Neural crest cell (in vitro differentiated cells): Measurements from ENCODE around the gene ANKRD31. TPM values are rescaled to one million over a fixed set of nuclear protein-coding genes. Genes with fewer than 3 reads are reported as not detected.
"Not testable (repeated sequence)": the region's sequence is repeated elsewhere in the genome, so short reads cannot be mapped to it uniquely, and the experiment has no call there.

Experiments
- DNase-seq: peaks from one replicate; pipeline ENCODE4 v3.0.0; 2021; ENCODE audit warnings: low read depth, mixed read lengths, low spot score
- H3K27ac Mint-ChIP-seq: one replicate; pipeline ENCODE4 v1.8.0; 2021; ENCODE audit warnings: mild to moderate bottlenecking, mixed read lengths; ENCODE audit not compliant: unreplicated experiment
- H3K27me3 Mint-ChIP-seq: 2 replicates; pipeline ENCODE4 v1.8.0; 2021; ENCODE audit warnings: low read depth, mild to moderate bottlenecking, mixed read lengths
- H3K36me3 Mint-ChIP-seq: 2 replicates; pipeline ENCODE4 v1.8.0; 2021; ENCODE audit warnings: low read depth, mild to moderate bottlenecking, mixed read lengths
- H3K4me1 Mint-ChIP-seq: 2 replicates; pipeline ENCODE4 v1.8.0; 2021; ENCODE audit warnings: mixed read lengths
- H3K4me3 Mint-ChIP-seq: one replicate; pipeline ENCODE4 v1.8.0; 2021; ENCODE audit warnings: mild to moderate bottlenecking, mixed read lengths
- H3K9me3 Mint-ChIP-seq: 2 replicates; pipeline ENCODE4 v1.8.0; 2021; ENCODE audit warnings: mixed read lengths
- total RNA-seq: library from RNA; stranded (reverse); gene quantifications from 2 replicates; pipeline ENCODE4 v1.2.1, GENCODE V29; 2021
- TF ChIP-seq, protein P1 (sequence below): fragments of 200-600 bp; sonication (generic); conservative IDR thresholded peaks from 2 replicates; pipeline ENCODE4 v1.5.0; 2021; ENCODE audit warnings: antibody characterized with exemption, mild to moderate bottlenecking

Gene ANKRD31
- total RNA-seq, 1 donor from 2014 or later, result 0.51 TPM

- DNase-seq, result no peak
- Mint-ChIP-seq H3K27ac (no peak overlapping the region), H3K9me3 (no peaks in the 10 kb centered on the region), H3K27me3 (no peaks in the 10 kb centered on the region), H3K4me1 (peaks cover 3% of the 10 kb centered on the region), H3K4me3 (no peak overlapping the region), H3K36me3 (no peaks in the 10 kb centered on the region)
- TF ChIP-seq, protein P1, sequence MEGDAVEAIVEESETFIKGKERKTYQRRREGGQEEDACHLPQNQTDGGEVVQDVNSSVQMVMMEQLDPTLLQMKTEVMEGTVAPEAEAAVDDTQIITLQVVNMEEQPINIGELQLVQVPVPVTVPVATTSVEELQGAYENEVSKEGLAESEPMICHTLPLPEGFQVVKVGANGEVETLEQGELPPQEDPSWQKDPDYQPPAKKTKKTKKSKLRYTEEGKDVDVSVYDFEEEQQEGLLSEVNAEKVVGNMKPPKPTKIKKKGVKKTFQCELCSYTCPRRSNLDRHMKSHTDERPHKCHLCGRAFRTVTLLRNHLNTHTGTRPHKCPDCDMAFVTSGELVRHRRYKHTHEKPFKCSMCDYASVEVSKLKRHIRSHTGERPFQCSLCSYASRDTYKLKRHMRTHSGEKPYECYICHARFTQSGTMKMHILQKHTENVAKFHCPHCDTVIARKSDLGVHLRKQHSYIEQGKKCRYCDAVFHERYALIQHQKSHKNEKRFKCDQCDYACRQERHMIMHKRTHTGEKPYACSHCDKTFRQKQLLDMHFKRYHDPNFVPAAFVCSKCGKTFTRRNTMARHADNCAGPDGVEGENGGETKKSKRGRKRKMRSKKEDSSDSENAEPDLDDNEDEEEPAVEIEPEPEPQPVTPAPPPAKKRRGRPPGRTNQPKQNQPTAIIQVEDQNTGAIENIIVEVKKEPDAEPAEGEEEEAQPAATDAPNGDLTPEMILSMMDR, result no peak
These were observed 5.4 kb upstream of the ANKRD31 start for GRCh38 chr5:75242067-75242466.

GRCh38 chr5:75239681-75240080 lies 3.0 kb upstream of the ANKRD31 start:
- H3K27me3 Mint-ChIP-seq, result no peaks in the 10 kb centered on the region
- peaks cover 20% of the 10 kb centered on the region for H3K4me1 Mint-ChIP-seq
- DNase-seq, result no peak
- TF ChIP-seq, protein P1, result peak; percentile 25
- no peak overlapping the region for H3K27ac Mint-ChIP-seq
- H3K36me3 Mint-ChIP-seq, result no peaks in the 10 kb centered on the region
- H3K9me3 Mint-ChIP-seq, result no peaks in the 10 kb centered on the region
- peak overlapping the region; percentile 43 for H3K4me3 Mint-ChIP-seq

DNA sequence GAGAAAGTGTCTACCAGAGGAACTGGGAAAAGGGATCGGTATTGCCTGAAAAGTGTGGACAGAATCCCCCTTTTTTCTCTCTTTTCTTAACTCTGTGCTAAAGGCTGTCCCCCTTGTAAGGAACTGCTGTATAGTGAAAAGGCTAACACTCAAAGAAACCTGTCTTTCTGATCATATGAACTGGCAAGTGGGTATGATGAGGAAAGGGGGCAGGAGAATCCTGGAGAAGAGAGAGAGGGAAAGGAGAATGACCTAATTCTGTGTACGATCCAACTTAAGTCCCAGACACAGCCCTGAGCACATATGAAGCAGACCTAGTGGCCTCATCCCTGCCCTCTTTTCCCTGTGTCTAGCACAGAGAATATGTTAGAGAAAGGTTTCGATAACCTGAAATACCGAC lies 967 bp downstream of the ANKRD31 start:
- H3K27me3 Mint-ChIP-seq, result no peaks in the 10 kb centered on the region
- H3K27ac Mint-ChIP-seq, result no peak overlapping the region
- DNase-seq, result no peak
- H3K36me3 Mint-ChIP-seq, result no peaks in the 10 kb centered on the region
- H3K9me3 Mint-ChIP-seq, result no peaks in the 10 kb centered on the region
- H3K4me1 Mint-ChIP-seq, result peaks cover 20% of the 10 kb centered on the region
- TF ChIP-seq, protein P1, result no peak
- peak overlapping the region; percentile 84 for H3K4me3 Mint-ChIP-seq

DNA sequence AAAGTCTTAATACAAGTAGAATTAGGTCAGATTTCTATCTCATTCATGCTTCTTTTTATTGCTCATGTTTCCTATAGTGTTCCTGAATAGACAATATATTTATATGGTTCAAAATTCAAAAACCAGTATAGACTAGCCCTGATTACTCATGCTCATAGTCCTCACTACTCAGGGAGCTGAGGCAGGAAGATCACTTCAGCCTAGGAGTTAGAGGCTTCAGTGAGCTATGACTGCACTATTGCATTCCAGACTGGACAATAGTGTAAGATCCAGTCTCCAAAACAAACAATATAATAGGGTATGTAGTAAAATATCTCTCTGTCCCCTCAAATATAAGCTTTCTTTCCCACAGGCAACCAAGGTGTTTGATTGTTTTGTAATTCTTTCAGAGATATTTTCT lies 2.4 kb downstream of the ANKRD31 start:
- no peaks in the 10 kb centered on the region for H3K27me3 Mint-ChIP-seq
- H3K4me1 Mint-ChIP-seq, result peaks cover 20% of the 10 kb centered on the region
- peak overlapping the region; percentile 70 for H3K4me3 Mint-ChIP-seq
- no peaks in the 10 kb centered on the region for H3K9me3 Mint-ChIP-seq
- H3K27ac Mint-ChIP-seq, result no peak overlapping the region
- H3K36me3 Mint-ChIP-seq, result no peaks in the 10 kb centered on the region
- no peak for DNase-seq
- TF ChIP-seq, protein P1, result no peak

- TF ChIP-seq, protein P1, result no peak
- no peak overlapping the region for H3K27ac Mint-ChIP-seq
- no peaks in the 10 kb centered on the region for H3K27me3 Mint-ChIP-seq
- no peak overlapping the region for H3K4me3 Mint-ChIP-seq
- DNase-seq, result no peak
- H3K36me3 Mint-ChIP-seq, result no peaks in the 10 kb centered on the region
- H3K9me3 Mint-ChIP-seq, result no peaks in the 10 kb centered on the region
- H3K4me1 Mint-ChIP-seq, result no peaks in the 10 kb centered on the region
These were observed 9.8 kb downstream of the ANKRD31 start for GRCh38 chr5:75226916-75227315.

- TF ChIP-seq, protein P1, result no peak
- peaks cover 2% of the 10 kb centered on the region for H3K36me3 Mint-ChIP-seq
- no peaks in the 10 kb centered on the region for H3K9me3 Mint-ChIP-seq
- H3K27me3 Mint-ChIP-seq, result no peaks in the 10 kb centered on the region
- no peak for DNase-seq
- H3K27ac Mint-ChIP-seq, result no peak overlapping the region
- H3K4me3 Mint-ChIP-seq, result no peak overlapping the region
- no peaks in the 10 kb centered on the region for H3K4me1 Mint-ChIP-seq
These were observed 11.2 kb downstream of the ANKRD31 start for GRCh38 chr5:75225506-75225905.

DNA sequence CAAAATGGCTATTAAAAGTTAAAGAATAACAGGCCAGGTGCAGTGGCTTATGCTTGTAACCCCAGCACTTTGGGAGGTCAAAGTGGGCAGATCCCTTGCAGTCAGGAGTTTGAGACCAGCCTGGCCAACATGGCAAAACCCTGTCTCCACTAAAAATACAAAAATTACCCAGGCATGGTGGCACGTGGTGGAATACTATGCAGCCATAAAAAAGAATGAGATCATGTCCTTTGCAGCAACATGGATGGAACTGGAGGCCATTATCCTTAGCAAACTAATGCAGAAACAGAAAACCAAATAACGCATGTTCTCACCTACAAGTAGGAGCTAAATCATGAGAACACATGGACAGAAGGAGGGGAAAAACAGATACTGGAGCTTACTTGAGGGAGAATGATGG lies 15.9 kb downstream of the ANKRD31 start:
- DNase-seq, H3K27ac Mint-ChIP-seq, H3K9me3 Mint-ChIP-seq, H3K27me3 Mint-ChIP-seq, H3K36me3 Mint-ChIP-seq, H3K4me1 Mint-ChIP-seq, H3K4me3 Mint-ChIP-seq: not testable (repeated sequence)
